Panc1 (cell line): Measurements from ENCODE around the gene DAGLA. TPM values are rescaled to one million over a fixed set of nuclear protein-coding genes. Genes with fewer than 3 reads are reported as not detected.

Experiments used
- ATAC-seq: fragments of 200-7000 bp; cut with Tn5 transposase; 2 replicates; pipeline ENCODE4 v1.9.1; 2020; ENCODE audit warnings: mild to moderate bottlenecking, moderate library complexity
- BruUV-seq: library from RNA; stranded (reverse); fragments of 400-500 nt; replicated peaks from 2 replicates; lab custom pipeline; 2021; lab: Mats Ljungman, UMichigan
- CTCF ChIA-PET: fragments of 300-600 bp; sonication (Branson Sonifier 250); formaldehyde crosslinking; loops from one replicate; lab custom pipeline; 2022; ENCODE audit warnings: antibody characterized with exemption; lab: Charles Lee
- POLR2A ChIA-PET: fragments of 300-600 bp; sonication (Branson Sonifier 250); formaldehyde crosslinking; loops from one replicate; lab custom pipeline; 2022; ENCODE audit warnings: antibody characterized with exemption; lab: Charles Lee
- DNase-seq: peaks from one replicate; pipeline ENCODE4 v3.0.0-alpha.2; 2010; ENCODE audit warnings: low read depth, low spot score
- H3K27ac ChIP-seq: 2 replicates; pipeline ENCODE4 v1.5.1; 2011; ENCODE audit warnings: mild to moderate bottlenecking, low read length, inconsistent platforms
- H3K27me3 ChIP-seq: fragments of 200-500 bp; sonication (Bioruptor generic); 2 replicates; pipeline ENCODE4 v1.6.0; 2014; ENCODE audit warnings: low read length, inconsistent platforms; ENCODE audit not compliant: control insufficient read depth, insufficient read depth
- H3K36me3 ChIP-seq: fragments of 200-500 bp; sonication (Bioruptor generic); 2 replicates; pipeline ENCODE4 v1.5.1; 2014; ENCODE audit warnings: inconsistent platforms, mild to moderate bottlenecking, low read length, moderate library complexity; ENCODE audit not compliant: control insufficient read depth, insufficient read depth
- H3K4me1 ChIP-seq: 2 replicates; pipeline ENCODE4 v1.5.1; 2011; ENCODE audit warnings: inconsistent platforms, mild to moderate bottlenecking, low read length, moderate library complexity; ENCODE audit not compliant: control insufficient read depth, insufficient read depth
- H3K4me3 ChIP-seq, 2 experiments: 2 replicates each; pipeline ENCODE4 v1.5.1; 2011 to 2012; ENCODE audit warnings: low read depth in 2 of 2, low read length in 2 of 2, mild to moderate bottlenecking in 2 of 2, inconsistent platforms in 1 of 2, moderate library complexity in 1 of 2
- H3K9me3 ChIP-seq: fragments of 200-500 bp; sonication (Bioruptor generic); 2 replicates; pipeline ENCODE4 v1.5.1; 2014; ENCODE audit warnings: low read depth, mild to moderate bottlenecking, inconsistent platforms, low read length, moderate library complexity; ENCODE audit not compliant: control insufficient read depth, insufficient read depth
- CTCF ChIP-seq: fragments of 450-650 bp; IDR thresholded peaks from 2 replicates; pipeline ENCODE4 v1.5.1; 2017; ENCODE audit warnings: mild to moderate bottlenecking
- POLR2AphosphoS5 ChIP-seq: IDR thresholded peaks from 2 replicates; pipeline ENCODE4 v1.6.1; 2012; ENCODE audit warnings: mild to moderate bottlenecking, low read depth, low read length, moderate library complexity
- REST ChIP-seq, 2 experiments: IDR thresholded peaks; 2 replicates each; pipeline ENCODE4 v1.6.1; 2011 to 2012; ENCODE audit warnings: low read depth in 2 of 2, control low read depth in 1 of 2, low read length in 1 of 2, mild to moderate bottlenecking in 1 of 2, moderate library complexity in 1 of 2; ENCODE audit not compliant: insufficient read depth in 1 of 2
- SIN3A ChIP-seq: IDR thresholded peaks from 2 replicates; pipeline ENCODE4 v1.6.1; 2012; ENCODE audit warnings: low read depth, mild to moderate bottlenecking, low read length, moderate library complexity, borderline replicate concordance; ENCODE audit not compliant: insufficient read depth
- TCF7L2 ChIP-seq: IDR thresholded peaks from 2 replicates; pipeline ENCODE4 v1.6.1; 2011; ENCODE audit warnings: mild to moderate bottlenecking, low read depth, low read length, inconsistent platforms
- in situ Hi-C: cut with HindIII; loops from 2 replicates; pipeline ENCODE4 v1.10.0; 2016; ENCODE audit warnings: low sequenced_read_pairs, low pct_unique_long_range_greater_than_20kb
- intact Hi-C: fragments of 100-400 bp; cut with micrococcal nuclease; formaldehyde crosslinking; loops from one replicate; pipeline ENCODE4 v1.10.0; 2022; ENCODE audit not compliant: unreplicated experiment
- total RNA-seq: library from RNA; stranded (reverse); gene quantifications from one replicate; pipeline ENCODE4 v1.2.1, GENCODE V29; 2021; ENCODE audit not compliant: unreplicated experiment

The DAGLA gene
- total RNA-seq, 1 experiment from 2014 or later = 6.4 TPM

- 0 out of 2 replicates have a peak, but pooled peaks have one; percentile 25 for ATAC-seq
- BruUV-seq = no TSS peak
- H3K4me3 ChIP-seq = no peak overlapping the region
- H3K27ac ChIP-seq = no peak overlapping the region; the same call in 1 of the 2 replicates
- peaks cover 7% of the 10 kb centered on the region for H3K4me1 ChIP-seq
- H3K9me3 ChIP-seq = no peaks in the 10 kb centered on the region
- no peaks in the 10 kb centered on the region for H3K27me3 ChIP-seq
- TF ChIP-seq TCF7L2 (no peak), REST (IDR thresholded peaks at IDR 0.05; ENCODE audit: insufficient read depth in 1 of 2, low read depth in 2 of 2, low read length in 1 of 2) (no peak), SIN3A (no peak), CTCF (no peak), POLR2AphosphoS5 (no peak)
- ChIA-PET CTCF (interaction anchor here (0.7 kb wide), 1 partner anchor 9 kb away, joined by 3 read pairs; no protein-coding TSS in a partner anchor), POLR2A (no interaction called here)
- in situ Hi-C loops (no loop called here), intact Hi-C loops (no loop called here)
- DNase-seq = no peak
- H3K36me3 ChIP-seq = no peaks in the 10 kb centered on the region
Observed at GRCh38 chr11:61766353-61766841, 86.2 kb downstream of the DAGLA start.

- no peak for TF ChIP-seq REST (IDR thresholded peaks at IDR 0.05; ENCODE audit: insufficient read depth in 1 of 2, low read depth in 2 of 2, low read length in 1 of 2)
- no peak for TF ChIP-seq POLR2AphosphoS5
- no peak for TF ChIP-seq SIN3A
- no peak for TF ChIP-seq CTCF
- no peak for TF ChIP-seq TCF7L2
- no peaks in the 10 kb centered on the region for H3K36me3 ChIP-seq
- no peak overlapping the region for H3K4me3 ChIP-seq
- H3K27ac ChIP-seq = no peak overlapping the region
- DNase-seq = no peak
- intact Hi-C loops (no loop called here), in situ Hi-C loops (no loop called here)
- H3K4me1 ChIP-seq = peaks cover 10% of the 10 kb centered on the region
- no peak for ATAC-seq
- H3K9me3 ChIP-seq = no peaks in the 10 kb centered on the region
- H3K27me3 ChIP-seq = no peaks in the 10 kb centered on the region
- ChIA-PET CTCF (no interaction called here), POLR2A (no interaction called here)
- no TSS peak for BruUV-seq
Observed at GRCh38 chr11:61768376-61769076, 88.3 kb downstream of the DAGLA start.
